Ramos (cell line): ENCODE results near the gene URI1.

ENCODE experiments used
- in situ Hi-C: fragments of 300-500 bp; cut with MboI; formaldehyde crosslinking; loops from one replicate; pipeline ENCODE4 v1.14.3; 2022; ENCODE audit warnings: low sequenced_read_pairs; ENCODE audit not compliant: unreplicated experiment

Gene URI1

DNA sequence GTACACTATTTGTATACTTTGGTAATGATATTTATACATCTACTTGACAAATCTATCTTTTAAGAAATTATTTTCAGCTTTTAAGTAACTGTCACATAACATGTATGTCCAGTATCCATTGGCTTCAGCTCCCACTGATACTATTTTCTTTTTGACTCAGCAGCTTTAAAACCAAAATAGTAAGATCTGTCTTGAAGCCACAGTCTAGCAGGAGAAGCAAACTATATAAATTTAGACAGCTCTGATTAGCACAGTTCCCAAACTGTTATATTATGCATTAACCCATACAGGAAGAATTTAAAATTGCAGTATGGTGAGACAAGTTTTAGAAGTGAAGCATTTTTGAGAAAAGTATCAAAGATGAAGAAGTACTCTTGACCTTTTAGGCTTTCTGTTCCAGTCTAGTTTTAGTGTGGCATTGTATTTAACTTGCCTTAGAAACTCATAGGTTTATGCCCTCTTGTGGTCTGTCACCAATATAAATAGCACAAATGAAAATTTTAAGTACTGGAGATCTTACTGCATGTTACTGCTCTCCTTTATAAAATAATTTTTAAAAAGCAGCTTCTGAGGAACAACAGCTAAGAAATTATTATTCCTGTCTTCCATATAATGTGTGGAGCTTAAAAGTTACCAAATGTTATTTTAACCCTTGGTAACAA is 24.7 kb downstream of the URI1 start:
- in situ Hi-C loops, result no loop called here

DNA sequence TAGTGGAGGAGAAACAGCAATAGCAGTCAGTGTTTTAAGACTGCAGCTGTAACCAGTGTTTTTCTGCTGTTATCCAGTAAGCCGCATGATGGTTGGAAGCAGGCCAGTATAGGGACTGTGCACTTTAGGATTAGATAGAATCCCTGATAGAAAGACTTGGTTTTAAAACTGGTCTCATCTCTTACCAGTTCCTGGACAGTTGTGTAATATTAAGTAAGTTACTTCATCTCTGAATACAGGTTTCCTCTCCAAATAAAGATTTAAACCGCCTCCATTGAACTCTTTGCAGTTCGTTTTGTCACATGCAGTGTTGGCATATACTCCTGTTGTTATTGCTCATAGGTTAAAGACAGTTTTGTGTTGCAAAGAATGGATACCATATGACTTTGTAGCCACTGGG is 25.6 kb downstream of the URI1 start:
- in situ Hi-C loops, result no loop called here

GRCh38 chr19:29969891-29970290 is 27.9 kb downstream of the URI1 start:
- in situ Hi-C loops, result no loop called here

DNA sequence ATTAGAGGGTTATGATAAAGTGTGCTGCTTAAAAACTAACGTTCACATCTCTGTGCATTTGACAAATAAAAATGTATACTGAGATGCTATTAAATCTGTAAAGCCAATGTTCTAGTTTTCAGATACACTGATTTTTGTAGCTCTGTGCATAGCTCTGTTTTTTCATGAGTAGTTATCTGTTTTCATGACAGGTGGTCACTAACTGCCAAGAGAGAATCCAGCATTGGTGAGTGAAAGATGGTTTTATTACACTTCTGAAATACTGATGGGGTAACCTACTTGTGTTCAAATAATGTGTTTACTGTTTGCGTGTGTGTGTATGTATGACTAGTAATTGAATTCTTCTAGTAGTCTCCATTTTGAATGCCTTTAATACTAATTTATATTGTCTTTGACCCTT is 29.0 kb downstream of the URI1 start:
- in situ Hi-C loops, result no loop called here

GRCh38 chr19:29971648-29972047 is 29.6 kb downstream of the URI1 start:
- in situ Hi-C loops, result no loop called here

- in situ Hi-C loops, result no loop called here
These were observed 32.7 kb downstream of the URI1 start for GRCh38 chr19:29974701-29975100.

GRCh38 chr19:29976151-29976943 is 34.3 kb downstream of the URI1 start:
- in situ Hi-C loops, result no loop called here

DNA sequence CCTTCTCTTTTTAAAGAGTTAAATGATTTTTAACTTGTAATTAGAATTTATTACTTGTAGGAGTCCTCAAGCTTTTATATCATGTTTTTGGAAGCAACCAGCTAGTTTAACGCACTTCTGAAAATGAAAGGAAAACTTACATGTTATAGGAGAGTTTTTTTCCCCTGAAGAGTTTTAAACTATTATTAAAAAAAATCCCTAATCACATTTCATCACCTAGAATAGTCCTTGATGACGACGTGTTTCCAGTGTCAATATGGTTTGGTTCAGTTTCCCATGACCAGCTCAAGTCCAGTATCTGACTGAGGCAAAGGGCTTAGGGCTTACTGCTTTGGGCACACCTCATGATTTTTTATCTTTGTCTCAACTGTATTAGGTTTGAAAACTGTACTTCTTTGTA is 36.0 kb downstream of the URI1 start:
- in situ Hi-C loops, result no loop called here

DNA sequence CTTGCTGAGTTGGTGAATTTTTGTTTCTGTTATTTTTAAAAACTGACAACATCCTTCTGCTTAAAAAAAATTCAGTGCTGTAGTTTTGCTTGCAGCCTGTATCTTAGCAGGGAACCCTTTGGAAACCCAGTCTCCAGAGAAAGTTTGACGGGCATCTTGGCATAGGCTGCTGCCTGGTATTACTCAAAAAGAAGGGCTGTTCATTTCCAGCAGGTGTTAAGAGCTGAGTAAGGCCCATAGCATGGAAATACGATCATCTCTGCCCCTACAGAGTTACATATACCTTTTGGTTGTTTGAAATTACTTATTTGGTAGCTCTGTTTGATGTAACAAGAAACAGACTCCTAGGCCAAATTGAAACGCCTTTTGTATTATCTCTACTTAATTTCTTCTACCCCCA is 41.5 kb downstream of the URI1 start:
- in situ Hi-C loops, result no loop called here

DNA sequence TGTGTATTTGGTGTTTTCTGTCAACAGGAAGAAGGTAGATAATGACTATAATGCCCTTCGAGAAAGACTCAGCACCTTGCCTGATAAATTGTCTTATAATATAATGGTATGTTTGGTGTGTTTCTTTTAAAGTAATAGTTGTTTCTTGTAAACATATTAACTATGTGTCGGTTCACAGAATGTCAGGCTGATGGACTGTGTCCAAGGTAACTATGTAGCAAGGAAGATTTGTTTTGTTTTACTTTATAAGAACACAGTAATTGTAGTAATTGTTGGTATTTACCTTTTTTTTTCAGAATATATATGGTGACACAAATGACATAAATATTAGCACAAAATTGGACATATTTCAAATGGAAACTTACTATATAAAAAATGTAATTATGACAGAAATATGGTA is 43.2 kb downstream of the URI1 start:
- in situ Hi-C loops, result no loop called here

- in situ Hi-C loops, result no loop called here
These were observed 46.3 kb downstream of the URI1 start for GRCh38 chr19:29988351-29988750.

DNA sequence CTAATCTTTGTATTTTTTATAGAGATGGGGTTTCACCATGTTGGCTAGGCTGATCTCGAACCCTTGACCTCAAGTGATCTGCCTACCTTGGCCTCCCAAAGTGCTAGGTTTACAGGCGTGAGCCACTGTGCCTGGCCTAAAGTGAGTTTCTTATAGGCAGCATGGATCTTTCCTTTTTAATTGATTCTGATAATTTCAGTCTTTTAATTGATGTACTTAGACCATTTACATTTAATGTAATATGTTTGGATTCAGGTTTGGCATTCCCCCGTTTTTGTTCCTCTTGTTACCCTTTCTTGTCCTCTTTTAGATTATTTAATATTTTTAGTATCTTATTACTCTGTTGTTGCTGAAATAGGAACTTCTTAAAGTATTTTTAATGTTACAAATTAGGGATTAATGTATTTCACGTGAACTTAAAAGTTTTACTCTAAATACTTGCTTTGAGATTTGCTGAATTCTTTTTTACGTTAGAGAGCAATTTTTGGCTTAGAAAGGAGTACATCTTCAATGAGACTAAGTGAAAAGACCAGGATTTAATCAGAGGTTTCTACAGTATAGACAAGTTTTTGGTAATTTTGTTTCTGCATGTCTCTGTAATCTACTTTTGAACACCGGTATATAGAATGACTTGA is 50.3 kb downstream of the URI1 start:
- in situ Hi-C loops, result no loop called here

GRCh38 chr19:29999490-29999889 is 57.5 kb downstream of the URI1 start:
- in situ Hi-C loops, result no loop called here

GRCh38 chr19:30000862-30001261 is 58.8 kb downstream of the URI1 start:
- in situ Hi-C loops, result no loop called here

DNA sequence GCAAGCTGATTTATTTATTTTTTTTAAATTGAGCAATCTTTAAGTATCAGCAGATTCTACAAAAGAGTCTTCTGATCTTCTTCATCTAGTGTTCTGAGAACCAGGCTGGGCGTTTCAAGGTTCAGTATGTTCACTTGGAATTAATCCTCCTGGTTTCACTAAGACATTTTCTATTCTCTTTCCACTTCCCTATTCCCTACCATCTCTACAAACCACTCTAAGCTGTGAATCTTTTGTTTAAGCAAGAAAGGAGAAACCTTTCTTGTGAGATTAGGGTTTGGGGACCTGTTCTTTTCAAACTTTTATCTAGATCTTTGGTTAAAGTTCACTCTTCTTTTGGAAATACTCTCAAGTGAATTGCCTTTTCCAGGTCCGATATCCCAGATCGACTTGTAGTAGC is 59.3 kb downstream of the URI1 start:
- in situ Hi-C loops, result no loop called here

GRCh38 chr19:30001791-30002190 is 59.8 kb downstream of the URI1 start:
- in situ Hi-C loops, result no loop called here

- in situ Hi-C loops, result no loop called here
These were observed 61.8 kb downstream of the URI1 start for GRCh38 chr19:30003866-30004265.

DNA sequence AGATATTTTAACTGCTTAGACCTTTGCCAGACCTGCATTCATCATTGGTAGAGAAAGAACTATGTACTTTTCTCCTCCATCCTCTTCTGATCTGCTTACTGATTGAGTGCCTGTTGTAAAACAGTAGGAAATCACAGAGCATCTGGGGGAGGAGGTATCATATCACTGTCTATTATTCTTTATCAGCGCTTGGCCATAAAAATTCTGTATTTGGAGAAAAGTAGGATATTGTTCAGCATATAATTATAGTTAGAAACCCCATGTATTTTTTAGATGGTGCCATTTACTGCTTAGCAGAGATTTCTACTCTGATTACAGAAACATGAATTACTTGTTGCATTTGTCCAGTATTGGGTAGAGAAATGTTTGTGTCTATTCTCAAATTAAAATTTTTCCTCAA is 62.4 kb downstream of the URI1 start:
- in situ Hi-C loops, result no loop called here

DNA sequence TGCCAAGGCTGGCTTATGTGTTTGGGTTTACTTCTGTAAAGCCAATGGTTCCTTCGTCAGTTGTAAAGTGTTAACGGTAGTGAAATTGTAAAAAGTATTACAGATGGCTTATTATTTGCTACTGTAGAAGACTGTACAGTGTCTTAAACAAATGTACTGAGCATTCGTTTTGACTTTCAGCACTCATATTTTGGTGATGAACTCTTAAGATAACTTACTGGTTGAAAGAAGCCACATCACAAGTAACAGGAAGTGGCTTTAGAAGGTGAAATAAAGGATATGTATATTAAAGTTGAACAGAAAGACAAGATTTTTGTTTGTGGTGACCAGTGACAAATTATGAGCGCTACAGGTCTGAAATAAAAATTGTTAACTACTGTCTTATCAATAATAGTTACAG is 64.2 kb downstream of the URI1 start:
- in situ Hi-C loops, result no loop called here

- in situ Hi-C loops, result no loop called here
These were observed 66.1 kb downstream of the URI1 start for GRCh38 chr19:30008169-30008568.

DNA sequence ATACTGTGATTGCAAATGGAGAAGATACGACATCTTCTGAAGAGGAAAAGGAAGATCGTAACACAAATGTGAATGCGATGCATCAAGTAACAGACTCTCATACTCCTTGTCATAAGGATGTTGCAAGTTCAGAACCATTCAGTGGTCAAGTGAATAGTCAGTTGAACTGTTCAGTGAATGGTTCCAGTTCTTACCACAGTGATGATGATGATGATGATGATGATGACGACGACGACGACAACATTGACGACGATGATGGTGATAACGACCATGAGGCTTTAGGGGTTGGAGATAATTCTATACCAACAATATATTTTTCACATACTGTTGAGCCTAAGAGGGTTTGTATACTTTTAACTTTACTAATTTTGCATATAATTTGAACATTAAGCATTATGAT is 67.0 kb downstream of the URI1 start:
- in situ Hi-C loops, result no loop called here
